GM21825 (cell line): Measurements from ENCODE around the gene TRPV3.
"Not testable (repeated sequence)": the region's sequence is repeated elsewhere in the genome, so short reads cannot be mapped to it uniquely, and the experiment has no call there.

Source experiments
- ATAC-seq: cut with Tn5 transposase; IDR thresholded peaks from one replicate; pipeline ENCODE4 v1.9.1; 2021; ENCODE audit warnings: mild to moderate bottlenecking, moderate library complexity; ENCODE audit not compliant: unreplicated experiment

Gene TRPV3

DNA sequence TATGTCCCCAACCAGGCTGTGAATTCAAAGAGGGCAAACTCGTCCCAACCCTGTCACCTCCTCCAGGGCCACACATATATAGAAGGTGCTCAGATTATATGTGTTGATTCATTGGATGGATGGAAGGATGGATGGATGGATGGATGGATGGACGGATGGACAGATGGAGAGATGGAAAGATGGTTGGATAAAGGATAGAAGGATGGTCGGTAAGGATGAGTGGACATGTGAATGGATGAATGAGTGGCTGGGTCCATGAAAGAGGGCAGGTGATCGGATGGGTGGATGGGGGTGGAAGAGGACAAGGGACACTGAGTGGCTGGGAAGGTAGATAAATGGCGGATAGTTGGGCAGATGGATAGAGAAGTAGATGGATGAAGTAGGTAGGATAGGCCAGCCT lies 30.1 kb downstream of the TRPV3 start:
- ATAC-seq: no peak

DNA sequence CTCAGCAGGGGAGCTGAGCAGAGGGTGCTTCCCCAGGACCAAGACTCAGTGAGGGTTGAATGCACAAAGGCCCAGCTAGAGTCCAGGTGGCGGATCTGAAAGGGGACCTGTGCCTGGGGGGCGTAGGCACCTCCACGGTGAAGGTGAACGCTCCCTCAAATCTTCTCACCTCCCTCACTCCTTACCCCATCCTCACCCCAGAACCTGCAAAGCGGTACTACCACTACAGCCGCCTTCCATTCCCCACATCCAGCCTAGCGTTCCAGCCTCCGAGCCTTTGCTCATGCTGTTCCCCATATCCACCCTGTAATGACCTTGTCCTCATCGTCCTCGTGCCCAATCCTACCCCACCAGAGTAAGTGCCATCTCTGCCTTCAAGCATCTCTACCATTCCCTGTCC lies 30.6 kb downstream of the TRPV3 start:
- ATAC-seq: no peak

DNA sequence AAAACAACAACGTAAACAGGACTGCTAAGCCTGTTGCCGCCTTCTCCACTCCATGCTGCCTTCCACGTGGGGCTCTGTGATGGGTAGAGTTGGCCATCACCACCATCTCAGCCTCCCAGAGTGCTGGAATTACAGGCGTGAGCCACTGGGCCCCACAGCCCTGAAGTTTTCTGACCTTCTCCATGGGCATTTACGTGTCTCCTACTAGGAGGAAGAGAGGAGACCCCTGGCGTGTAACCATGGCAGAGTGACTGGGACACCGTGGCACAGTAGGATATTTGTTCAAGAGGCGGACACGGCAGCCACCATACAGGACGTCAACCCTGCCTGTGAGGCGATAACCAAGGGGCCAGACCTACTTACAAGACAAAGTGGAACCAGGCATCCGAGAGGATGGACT lies 31.1 kb downstream of the TRPV3 start:
- no peak for ATAC-seq

DNA sequence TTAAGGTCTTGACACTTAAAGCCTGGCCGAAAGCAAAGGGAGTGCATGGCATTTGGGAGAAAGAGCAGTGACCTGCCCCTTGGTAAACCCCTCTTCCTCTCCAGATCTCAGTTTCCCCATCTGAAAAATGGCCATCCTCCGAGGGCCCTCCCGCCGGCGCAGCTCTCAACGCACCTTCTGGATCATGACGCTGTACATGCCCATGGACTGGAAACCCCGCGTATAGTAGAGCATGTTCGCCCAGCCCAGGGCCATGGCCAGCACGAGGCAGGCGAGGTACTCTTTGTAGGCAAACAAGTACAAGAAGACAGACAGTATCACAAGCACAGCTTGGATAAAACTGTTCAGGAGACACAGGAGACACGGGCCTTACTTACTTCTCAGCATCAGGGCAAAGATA lies 33.6 kb downstream of the TRPV3 start:
- no peak for ATAC-seq

DNA sequence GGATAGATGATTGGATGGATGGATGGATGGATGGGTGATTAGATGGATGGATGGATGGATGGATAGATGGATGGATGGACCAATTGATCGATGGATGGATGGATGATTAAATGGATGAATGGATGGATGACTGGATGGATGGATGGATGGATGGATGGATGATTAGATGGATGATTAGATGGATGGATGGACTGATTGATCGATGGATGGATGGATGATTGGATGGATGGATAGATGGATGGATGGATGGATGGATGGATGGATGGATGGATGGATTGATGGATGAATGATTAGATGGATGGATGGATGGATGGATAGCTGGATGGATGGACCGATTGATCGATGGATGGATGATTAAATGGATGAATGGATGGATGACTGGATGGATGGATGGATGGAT lies 38.1 kb downstream of the TRPV3 start:
- not testable (repeated sequence) for ATAC-seq

DNA sequence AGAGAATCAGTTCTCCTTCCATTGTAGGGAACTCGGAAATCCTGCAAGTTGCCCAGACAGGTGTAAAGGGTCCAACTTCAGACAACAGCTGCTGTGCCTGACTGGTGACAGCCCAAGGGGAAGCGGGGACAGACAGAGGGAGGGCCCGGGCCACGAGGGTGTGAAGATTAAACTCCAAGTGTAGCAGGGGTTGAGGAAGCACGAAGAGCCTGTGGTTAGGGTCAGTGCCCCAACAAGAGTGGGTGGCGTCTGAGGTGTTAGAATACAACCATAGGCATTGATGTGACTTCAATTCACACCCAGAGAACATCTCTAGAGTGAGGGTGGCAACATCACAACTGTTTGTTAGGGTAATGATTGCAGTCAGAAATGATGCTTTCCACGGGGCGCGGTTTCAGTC lies 42.7 kb downstream of the TRPV3 start:
- no peak for ATAC-seq

- not testable (repeated sequence) for ATAC-seq
Measured at GRCh38 chr17:3514167-3514566, 43.4 kb downstream of the TRPV3 start.

DNA sequence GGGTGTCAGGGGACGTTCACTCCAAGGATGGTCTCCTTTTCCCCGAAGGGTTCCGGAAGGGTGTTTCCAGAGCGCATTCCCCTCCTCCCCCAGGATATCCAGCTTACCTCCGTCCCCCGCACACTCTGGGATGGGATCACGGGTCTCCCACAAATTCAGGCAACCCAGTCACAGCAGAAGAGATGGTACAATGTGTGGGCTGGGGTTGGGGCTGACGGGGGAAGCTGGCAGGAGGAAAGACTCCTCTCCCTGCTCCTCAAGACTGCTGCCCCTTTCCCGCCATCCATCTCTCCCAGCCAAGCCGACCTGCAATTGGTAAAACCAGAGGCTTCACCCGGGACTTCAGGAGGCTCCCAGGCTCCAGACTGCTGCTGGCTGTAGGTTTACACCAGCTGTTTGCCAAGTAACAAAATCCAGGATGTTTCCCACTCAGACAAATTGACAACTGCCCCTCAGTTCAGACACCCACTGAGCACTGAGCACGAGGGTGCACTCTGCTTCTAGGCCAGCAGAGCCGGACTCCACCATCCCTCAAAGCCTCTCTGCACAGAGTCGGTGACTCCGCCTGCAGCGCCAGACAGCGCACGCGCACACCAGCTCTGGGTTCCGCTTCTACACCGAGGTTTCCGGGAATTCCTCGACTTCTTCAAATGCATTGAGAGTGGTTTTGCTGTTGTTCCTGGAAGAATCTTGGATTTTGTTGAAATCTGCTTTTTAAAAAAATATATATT lies 44.1 kb downstream of the TRPV3 start:
- ATAC-seq: no peak

GRCh38 chr17:3512505-3513171 lies 45.0 kb downstream of the TRPV3 start:
- no peak for ATAC-seq

GRCh38 chr17:3511852-3512504 lies 45.6 kb downstream of the TRPV3 start:
- no peak for ATAC-seq

DNA sequence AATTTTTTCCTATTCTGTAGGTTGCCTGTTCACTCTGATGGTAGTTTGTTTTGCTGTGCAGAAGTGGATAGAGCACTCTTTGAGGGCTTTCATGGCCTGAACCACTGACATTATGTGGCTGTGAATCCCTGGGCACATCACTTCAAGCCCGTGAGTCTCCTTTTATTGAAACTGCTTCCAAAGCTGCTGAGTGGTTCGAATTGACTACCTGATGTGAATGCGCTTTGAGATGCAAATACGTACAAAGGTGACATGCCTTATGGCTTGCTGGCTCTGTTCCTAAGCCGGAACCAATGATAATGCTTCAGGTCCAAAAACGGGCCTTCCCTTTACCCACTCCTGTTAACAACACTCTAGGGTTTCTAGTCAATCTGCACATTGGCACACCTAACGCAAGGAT lies 47.5 kb downstream of the TRPV3 start:
- no peak for ATAC-seq

DNA sequence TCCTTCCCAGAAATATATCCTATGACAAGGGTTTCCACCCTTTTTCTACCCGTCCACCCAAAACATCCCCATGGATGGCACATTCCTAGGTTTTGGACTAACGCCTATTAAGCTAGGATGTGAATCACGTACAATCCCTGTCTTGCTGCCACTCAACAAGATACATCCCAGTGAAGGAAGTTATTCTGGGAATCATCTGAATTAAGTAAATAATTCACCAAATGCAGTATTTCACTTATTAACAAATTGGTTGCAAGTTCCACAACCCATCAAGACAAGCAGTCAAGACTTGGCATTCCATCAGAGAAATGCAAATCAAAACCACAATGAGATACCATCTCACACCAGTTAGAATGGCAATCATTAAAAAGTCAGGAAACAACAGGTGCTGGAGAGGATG lies 49.7 kb downstream of the TRPV3 start:
- no peak for ATAC-seq

DNA sequence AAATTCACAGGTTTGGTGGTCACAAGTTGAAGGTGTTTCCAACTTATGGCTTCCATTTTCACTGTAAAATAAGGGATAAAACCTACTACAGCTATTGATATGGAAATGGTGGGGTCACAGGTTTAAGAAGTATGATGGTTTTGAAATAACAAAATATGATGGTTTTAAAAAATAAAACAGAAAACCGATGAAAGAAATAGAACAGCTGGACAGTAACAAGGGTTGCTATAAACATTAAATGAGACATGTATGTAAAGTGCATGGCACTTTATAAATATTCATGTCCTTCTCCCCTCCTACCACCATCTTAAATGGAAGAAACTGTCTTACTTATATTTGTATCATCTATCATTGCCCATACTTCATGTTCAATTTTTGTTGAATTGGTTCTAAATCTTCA lies 50.5 kb downstream of the TRPV3 start:
- no peak for ATAC-seq

GRCh38 chr17:3506054-3506453 lies 51.6 kb downstream of the TRPV3 start:
- ATAC-seq: no peak

DNA sequence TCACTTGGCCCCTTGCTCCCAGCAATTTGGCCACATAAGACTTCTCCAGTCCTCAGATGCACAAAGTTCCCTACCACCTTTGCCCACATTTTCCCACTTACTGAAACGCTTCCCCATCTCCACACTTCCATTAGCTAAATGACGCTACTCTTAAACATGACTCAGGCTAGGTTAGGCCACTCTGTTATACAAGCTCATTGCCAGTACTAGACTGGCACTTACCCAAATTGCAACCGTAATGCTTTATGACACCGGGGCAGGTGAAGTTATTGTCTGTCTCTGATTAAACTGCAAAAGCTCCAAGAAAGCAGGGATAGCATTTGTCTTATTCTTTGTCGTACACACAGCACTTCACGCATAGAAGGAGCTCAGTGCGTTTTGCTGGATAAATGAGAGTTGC lies 52.6 kb downstream of the TRPV3 start:
- ATAC-seq: no peak

DNA sequence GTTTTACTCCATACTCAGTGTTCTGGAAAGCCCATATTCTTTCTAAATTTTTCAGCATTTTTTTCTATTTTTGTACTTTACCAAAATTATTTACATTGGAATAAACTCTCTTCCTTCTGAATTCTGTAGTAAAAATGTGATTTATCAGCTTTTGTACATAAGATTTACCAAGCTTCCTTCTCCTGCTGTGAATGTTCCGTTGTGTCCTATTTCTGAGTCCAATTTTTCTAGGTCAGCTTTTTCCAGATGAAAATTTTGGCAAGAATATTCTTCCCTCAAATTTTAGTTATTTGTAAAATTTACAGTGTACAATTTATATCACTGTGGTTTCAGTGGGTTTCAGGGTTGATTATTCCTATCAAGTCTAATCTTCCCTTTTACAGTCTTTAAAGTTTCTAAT lies 54.3 kb downstream of the TRPV3 start:
- ATAC-seq: no peak

- ATAC-seq: no peak
Measured at GRCh38 chr17:3502466-3502865, 55.1 kb downstream of the TRPV3 start.

- ATAC-seq: no peak
Measured at GRCh38 chr17:3501344-3501743, 56.3 kb downstream of the TRPV3 start.

GRCh38 chr17:3497101-3497500 lies 60.5 kb downstream of the TRPV3 start:
- ATAC-seq: no peak

DNA sequence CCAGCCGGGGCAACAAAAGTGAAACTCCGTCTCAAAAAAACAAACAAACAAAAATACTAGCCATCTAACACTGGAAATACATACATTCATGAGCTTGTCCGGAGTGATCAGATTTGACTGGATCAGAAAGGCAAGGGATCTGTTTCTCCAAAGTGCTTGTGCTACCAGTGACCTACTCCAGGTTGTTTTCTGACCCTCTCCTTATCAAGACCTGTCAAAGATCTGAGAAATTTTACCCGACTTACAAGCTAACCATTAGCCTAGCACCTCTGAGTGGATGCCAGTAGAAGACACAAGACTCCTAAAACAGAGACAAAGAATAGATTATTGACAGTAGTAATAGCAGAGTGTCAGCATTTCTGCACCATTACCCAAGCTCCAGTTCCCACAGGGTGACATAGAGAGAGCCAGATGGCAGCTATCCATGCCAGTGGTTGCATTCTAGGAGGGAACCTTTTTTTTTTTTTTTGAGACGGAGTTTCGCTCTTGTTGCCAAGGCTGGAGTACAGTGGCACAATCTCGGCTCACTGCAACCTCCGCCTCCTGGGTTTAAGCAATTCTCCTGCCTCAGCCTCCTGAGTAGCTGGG lies 72.0 kb downstream of the TRPV3 start:
- no peak for ATAC-seq

- no peak for ATAC-seq
Measured at GRCh38 chr17:3482852-3483251, 74.8 kb downstream of the TRPV3 start.

DNA sequence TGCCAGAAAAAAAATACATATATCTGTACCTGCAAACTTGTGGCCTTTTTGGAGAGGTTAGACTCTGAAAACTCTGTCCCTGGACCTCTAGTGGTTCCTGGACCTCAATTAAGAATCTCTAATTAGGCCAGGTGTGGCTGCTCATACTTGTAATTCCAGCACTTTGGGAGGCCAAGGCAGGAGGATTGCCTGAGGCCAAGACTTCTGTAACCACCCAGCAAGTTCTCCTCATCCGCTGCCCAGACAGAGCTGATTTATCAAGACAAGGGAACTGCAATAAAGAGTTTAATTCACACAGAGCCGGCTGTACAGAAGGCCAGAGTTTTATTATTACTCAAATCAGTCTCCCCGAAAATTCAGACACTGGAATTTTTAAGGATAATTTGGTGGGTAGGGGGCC lies 77.6 kb downstream of the TRPV3 start:
- ATAC-seq: no peak
